Heart left ventricle (tissue), 16 donors: Measurements from ENCODE around the gene ETF1. TPM values are rescaled to one million over a fixed set of nuclear protein-coding genes. Genes with fewer than 3 reads are reported as not detected.

Experiments used
- ATAC-seq, 4 donors: fragments of 200-7000 bp; cut with Tn5 transposase; one replicate each; pipeline ENCODE4 v1.9.1; 2020 to 2022; ENCODE audit warnings: moderate library complexity in 4 of 4, mild to moderate bottlenecking in 3 of 4, moderate number of reproducible peaks in 1 of 4
- DNase-seq, 5 donors: peaks; one replicate each; pipeline ENCODE4 v3.0.0-alpha.2; 2020
- H3K27ac ChIP-seq, 12 donors: fragments of 200-600 bp; sonication (generic) in 4 of 12; one replicate each; pipeline versions ENCODE4 v1.5.0 to v1.8.0; 2016 to 2022; ENCODE audit warnings: mild to moderate bottlenecking in 2 of 12
- H3K27me3 ChIP-seq, 9 donors: fragments of 200-600 bp; sonication (generic) in 2 of 9; one replicate each; pipeline versions ENCODE4 v1.5.1 to v1.8.0; 2016 to 2022; ENCODE audit warnings: mild to moderate bottlenecking in 3 of 9
- H3K36me3 ChIP-seq, 9 donors: fragments of 200-600 bp; sonication (generic) in 2 of 9; one replicate each; pipeline versions ENCODE4 v1.5.0 to v1.8.0; 2018 to 2022; ENCODE audit warnings: mild to moderate bottlenecking in 2 of 9
- H3K4me1 ChIP-seq, 12 donors: fragments of 200-600 bp; sonication (generic) in 4 of 12; one replicate each; pipeline versions ENCODE4 v1.5.0 to v1.8.0; 2016 to 2022; ENCODE audit warnings: mild to moderate bottlenecking in 3 of 12
- H3K4me3 ChIP-seq, 12 donors: fragments of 200-600 bp; sonication (generic) in 4 of 12; one replicate each; pipeline versions ENCODE4 v1.5.0 to v1.8.0; 2017 to 2022; ENCODE audit warnings: mild to moderate bottlenecking in 9 of 12, moderate library complexity in 4 of 12
- H3K9me3 ChIP-seq, 12 donors: fragments of 200-600 bp; sonication (generic) in 4 of 12; one replicate each; pipeline versions ENCODE4 v1.5.0 to v1.8.0; 2016 to 2022; ENCODE audit warnings: mild to moderate bottlenecking in 1 of 12
- CTCF ChIP-seq, 12 donors: fragments of 200-600 bp; sonication (generic) in 4 of 12; IDR thresholded peaks; one replicate each; pipeline versions ENCODE4 v1.5.0 to v1.8.0; 2018 to 2022; ENCODE audit warnings: antibody characterized with exemption in 12 of 12, mild to moderate bottlenecking in 5 of 12
- POLR2A ChIP-seq, 2 donors: fragments of 450-650 bp; IDR thresholded peaks; one replicate each; pipeline ENCODE4 v1.6.1; 2017; ENCODE audit warnings: antibody characterized with exemption in 2 of 2, mild to moderate bottlenecking in 2 of 2, moderate library complexity in 2 of 2
- WGBS, 4 donors: extraction: QIAGEN DNeasy Blood & Tissue Kit in 2 of 4; methylation state at CpG; one replicate each; pipeline versions ENCODE4 v1.1.5 to v1.1.7; 2013 to 2018; 5-methylcytosine and 5-hydroxymethylcytosine counted together
- intact Hi-C, 10 donors: fragments of 100-400 bp; cut with DNase I; formaldehyde crosslinking; loops; one replicate each; pipeline versions ENCODE4 v1.11.1 to v1.14.2; 2022
- polyA plus RNA-seq, 2 donors: library from polyadenylated mRNA; stranded (reverse); fragments of 200-250 nt; gene quantifications; one replicate each; pipeline ENCODE4 v1.2.3, GENCODE V29; 2013
- total RNA-seq, 9 donors: library from RNA; depleted of rRNA in 2 of 9; stranded (reverse); fragments of >200 nt in 2 of 9; fragmentation: NEBNext Ultra II Directional in 3 of 9; extraction: Animal tissue kit (Norgen Biotek cat#: 25700) in 3 of 9; gene quantifications; one replicate each; pipeline versions ENCODE4 v1.1.0 to v1.2.4, GENCODE V29; 2016 to 2023
- donor health status: ischemic (EF 13 %, LVEDD 7.1; RV severe dilation, severe dysfunction).
- donor health status: healthy with polysubstance abuse.
- donor health status: DM: no; HTN: yes; CAD: no.
- donor health status: DM: no; HTN: no; CAD: no.
- donor health status: ischemic (EF 25% LVEDD 6.9; RV normal size, moderate dysfunction).
- donor health status: ischemic (EF 25% LVEDD 5.7; RV mildly dilated, moderate dysfunction).
- donor health status: healthy.
- donor health status: DM: yes; HTN: yes; CAD: no.
- donor health status: ischemic (EF 35%, LVEDD 5.7; RV mildly dilated, moderate dysfunction).
- donor health status: nonischemic (EF 11% LVEDD 7.7; RV severe dilation, severe dysfunction).
- donor health status: DM: yes; HTN: yes; CAD: no.
- donor health status: PGD.
- donor health status: ischemic (EF 29% LVEDD 5.4; RV normal size, mild dysfunction).
- donor health status: nonischemic (EF 23%, LVEDD 6.1; RV moderate dilation, normal function).

ETF1 gene
- total and polyA plus RNA-seq, 11 donors, result 19.0 to 116 (median 81.8) TPM

- no peaks in the 10 kb centered on the region for H3K27me3 ChIP-seq
- ATAC-seq, result no peak
- peaks cover 0 to 6% (median 0%) of the 10 kb centered on the region in 12 donors for H3K4me1 ChIP-seq
- DNase-seq, result no peak
- intact Hi-C loops, result loop anchor here in 3 of 10 donors (5.0 to 10.0 kb wide), 3 partner anchors 613 to 678 kb away; partner anchors contain the start of gene SIL1 (in 1 of the 3)
- TF ChIP-seq CTCF (IDR thresholded peaks at IDR 0.05) (no peak), POLR2A (IDR thresholded peaks at IDR 0.05) (no peak)
- whole genome bisulfite sequencing, 4 donors, result 79 to 83% (median 81%) methylated on average over 8 of the region's 8 CpGs
- H3K27ac ChIP-seq, result no peak overlapping the region
- no peak overlapping the region for H3K4me3 ChIP-seq
- no peaks in the 10 kb centered on the region for H3K36me3 ChIP-seq
- H3K9me3 ChIP-seq, result no peaks in the 10 kb centered on the region
Observed at GRCh38 chr5:138583984-138584637, 41.1 kb upstream of the ETF1 start.

GRCh38 chr5:138582959-138583358 lies 39.9 kb upstream of the ETF1 start:
- DNase-seq (no peak), ATAC-seq (no peak)
- Histone ChIP-seq H3K27ac (no peak overlapping the region), H3K4me1 (peaks cover 0 to 7% (median 0%) of the 10 kb centered on the region in 12 donors), H3K27me3 (no peaks in the 10 kb centered on the region), H3K36me3 (no peaks in the 10 kb centered on the region), H3K4me3 (no peak overlapping the region), H3K9me3 (no peaks in the 10 kb centered on the region)
- intact Hi-C loops, result loop anchor here in 3 of 10 donors (5.0 to 10.0 kb wide), 3 partner anchors 614 to 679 kb away; partner anchors contain the start of gene SIL1 (in 1 of the 3)
- TF ChIP-seq CTCF (IDR thresholded peaks at IDR 0.05), result no peak
- no peak for TF ChIP-seq POLR2A (IDR thresholded peaks at IDR 0.05)
- 87 to 95% (median 93%) methylated on average over 3 of the region's 3 CpGs for WGBS, 4 donors

- ATAC-seq (no peak), DNase-seq (no peak)
- H3K4me1 ChIP-seq, result peaks cover 0 to 12% (median 2%) of the 10 kb centered on the region in 12 donors
- TF ChIP-seq CTCF (IDR thresholded peaks at IDR 0.05) (no peak), POLR2A (IDR thresholded peaks at IDR 0.05) (no peak)
- H3K36me3 ChIP-seq, result no peaks in the 10 kb centered on the region
- H3K27ac ChIP-seq, result no peak overlapping the region
- intact Hi-C loops, result loop anchor here in 4 of 10 donors (2.0 to 10.0 kb wide), 4 partner anchors 617 to 682 kb away; partner anchors contain the start of gene SIL1 (in 1 of the 4)
- no peaks in the 10 kb centered on the region for H3K9me3 ChIP-seq
- H3K4me3 ChIP-seq, result no peak overlapping the region
- H3K27me3 ChIP-seq, result no peaks in the 10 kb centered on the region
Observed at GRCh38 chr5:138580777-138581176, 37.7 kb upstream of the ETF1 start.

- Histone ChIP-seq H3K27ac (no peak overlapping the region), H3K4me1 (peaks cover 0 to 12% (median 2%) of the 10 kb centered on the region in 12 donors), H3K36me3 (no peaks in the 10 kb centered on the region), H3K27me3 (no peaks in the 10 kb centered on the region), H3K9me3 (no peaks in the 10 kb centered on the region), H3K4me3 (no peak overlapping the region)
- WGBS, 4 donors, result 93 to 98% (median 95%) methylated on average over 2 of the region's 2 CpGs
- intact Hi-C loops, result loop anchor here in 4 of 10 donors (2.0 to 10.0 kb wide), 4 partner anchors 617 to 683 kb away; partner anchors contain the start of gene SIL1 (in 1 of the 4)
- ATAC-seq (no peak), DNase-seq (no peak)
- TF ChIP-seq CTCF (IDR thresholded peaks at IDR 0.05), result no peak
- no peak for TF ChIP-seq POLR2A (IDR thresholded peaks at IDR 0.05)
Observed at GRCh38 chr5:138580001-138580400, 37.0 kb upstream of the ETF1 start.
